K562 (cell line): ENCODE data around the gene RHOXF1.

Source experiments
- CAMTA2 ChIP-seq: fragments of 250-450 bp; sonication (Bioruptor Pico); conservative IDR thresholded peaks from 2 replicates; pipeline ENCODE4 v1.5.1; 2022
- NR1H2 ChIP-seq: sonication (generic); formaldehyde crosslinking; IDR thresholded peaks from 2 replicates; pipeline ENCODE4 v1.4.0; 2020; ENCODE audit warnings: mild to moderate bottlenecking, missing genetic modification reagents
- POLR2AphosphoS5 ChIP-seq: IDR thresholded peaks from 2 replicates; pipeline ENCODE4 v1.6.1; 2011; ENCODE audit warnings: mild to moderate bottlenecking, low read depth, low read length, moderate library complexity; ENCODE audit not compliant: control insufficient read depth, insufficient read depth
- STAT5A ChIP-seq: IDR thresholded peaks from 2 replicates; pipeline ENCODE4 v1.6.1; 2012; ENCODE audit warnings: low read length, inconsistent platforms, borderline replicate concordance
- U2AF2 ChIP-seq: fragments of 200-400 bp; formaldehyde crosslinking; optimal IDR thresholded peaks from 2 replicates; pipeline ENCODE3; 2017; ENCODE audit warnings: low read depth, mild to moderate bottlenecking, low read length
- ZBTB7A ChIP-seq: IDR thresholded peaks from 2 replicates; pipeline ENCODE4 v1.6.1; 2011; ENCODE audit warnings: low read depth, mild to moderate bottlenecking, low read length, moderate library complexity, borderline replicate concordance; ENCODE audit not compliant: control insufficient read depth
- TF ChIP-seq, protein P1 (sequence below): fragments of 450-650 bp; IDR thresholded peaks from 2 replicates; pipeline ENCODE4 v1.7.0; 2016; ENCODE audit warnings: borderline replicate concordance

DNA sequence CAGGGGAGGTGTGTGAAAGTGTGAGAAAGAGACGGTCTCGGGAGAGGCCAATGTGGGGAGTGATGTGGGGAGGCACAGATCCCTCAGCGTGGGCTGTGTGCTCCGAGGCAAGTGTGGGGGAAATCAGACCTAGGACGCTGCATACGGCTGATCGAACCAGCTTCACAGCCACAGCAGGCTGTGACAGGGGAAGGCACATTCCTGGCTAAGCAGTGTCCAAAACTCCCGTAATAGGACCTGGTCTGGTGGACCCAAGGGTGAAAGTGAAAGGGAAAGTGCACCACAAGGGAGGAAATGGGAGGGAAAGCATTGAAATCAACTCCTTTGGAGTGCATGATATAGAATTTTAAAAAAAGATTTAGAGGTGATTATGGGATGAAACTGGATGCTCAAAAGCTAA lies 31.8 kb upstream of the RHOXF1 start:
- TF ChIP-seq CAMTA2 (CRISPR knock-in tag) (no peak), NR1H2 (CRISPR knock-in tag) (no peak), STAT5A (no peak), U2AF2 (no peak), ZBTB7A (no peak), POLR2AphosphoS5 (no peak)
- TF ChIP-seq, protein P1, sequence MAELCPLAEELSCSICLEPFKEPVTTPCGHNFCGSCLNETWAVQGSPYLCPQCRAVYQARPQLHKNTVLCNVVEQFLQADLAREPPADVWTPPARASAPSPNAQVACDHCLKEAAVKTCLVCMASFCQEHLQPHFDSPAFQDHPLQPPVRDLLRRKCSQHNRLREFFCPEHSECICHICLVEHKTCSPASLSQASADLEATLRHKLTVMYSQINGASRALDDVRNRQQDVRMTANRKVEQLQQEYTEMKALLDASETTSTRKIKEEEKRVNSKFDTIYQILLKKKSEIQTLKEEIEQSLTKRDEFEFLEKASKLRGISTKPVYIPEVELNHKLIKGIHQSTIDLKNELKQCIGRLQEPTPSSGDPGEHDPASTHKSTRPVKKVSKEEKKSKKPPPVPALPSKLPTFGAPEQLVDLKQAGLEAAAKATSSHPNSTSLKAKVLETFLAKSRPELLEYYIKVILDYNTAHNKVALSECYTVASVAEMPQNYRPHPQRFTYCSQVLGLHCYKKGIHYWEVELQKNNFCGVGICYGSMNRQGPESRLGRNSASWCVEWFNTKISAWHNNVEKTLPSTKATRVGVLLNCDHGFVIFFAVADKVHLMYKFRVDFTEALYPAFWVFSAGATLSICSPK: no peak
